ENCODE measurements around the gene KIF20B. TPM values are rescaled to one million over a fixed set of nuclear protein-coding genes. Genes with fewer than 3 reads are reported as not detected.

KIF20B gene
- total RNA-seq, 2 experiments from 2014 or later = 25.0 to 87.0 TPM

DNA sequence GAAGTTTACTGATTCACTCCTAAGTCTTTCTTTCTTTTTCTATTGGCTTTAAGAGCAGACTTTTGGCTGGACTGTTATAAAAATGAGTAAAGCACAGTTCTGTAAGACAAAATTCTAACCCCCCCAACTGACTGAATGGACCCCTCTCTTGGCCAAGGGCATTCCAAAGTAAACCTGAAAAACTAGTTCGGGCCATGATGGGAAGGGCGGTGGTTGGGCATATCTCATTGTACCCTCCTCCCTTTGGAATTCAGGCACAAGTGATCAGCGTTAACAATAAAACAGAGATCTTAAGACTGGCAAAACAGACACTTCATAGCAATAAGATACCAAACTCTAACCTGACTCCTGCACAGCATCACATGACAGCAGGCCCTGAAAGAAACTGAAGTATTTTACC lies 6.1 kb upstream of the KIF20B start:
- intact Hi-C loops (cut with micrococcal nuclease; ENCODE audit: unreplicated experiment) = no loop called here
- Histone ChIP-seq H3K36me3 (ENCODE audit: insufficient read depth, low read length) (no peaks in the 10 kb centered on the region), H3K9me3 (ENCODE audit: low read length) (no peaks in the 10 kb centered on the region), H3K4me1 (ENCODE audit: insufficient read depth, low read length, poor library complexity, severe bottlenecking) (peaks cover 7% of the 10 kb centered on the region), H3K27ac (ENCODE audit: low read depth, low read length, poor library complexity, severe bottlenecking) (no peak overlapping the region), H3K9me2 (ENCODE audit: insufficient read depth, low read length) (no peaks in the 10 kb centered on the region), H2AFZ (ENCODE audit: low read length) (no peak overlapping the region), H4K20me1 (ENCODE audit: insufficient read depth, low read length) (no peaks in the 10 kb centered on the region), H3K79me2 (ENCODE audit: insufficient read depth, low read depth, low read length) (peaks cover under 1% of the 10 kb centered on the region; the same call in 1 of the 2 replicates), H3K4me2 (ENCODE audit: low read length) (no peak overlapping the region), H3K4me3 (ENCODE audit: low read depth, low read length, poor library complexity, severe bottlenecking) (no peak overlapping the region)
- TF ChIP-seq, protein P1, sequence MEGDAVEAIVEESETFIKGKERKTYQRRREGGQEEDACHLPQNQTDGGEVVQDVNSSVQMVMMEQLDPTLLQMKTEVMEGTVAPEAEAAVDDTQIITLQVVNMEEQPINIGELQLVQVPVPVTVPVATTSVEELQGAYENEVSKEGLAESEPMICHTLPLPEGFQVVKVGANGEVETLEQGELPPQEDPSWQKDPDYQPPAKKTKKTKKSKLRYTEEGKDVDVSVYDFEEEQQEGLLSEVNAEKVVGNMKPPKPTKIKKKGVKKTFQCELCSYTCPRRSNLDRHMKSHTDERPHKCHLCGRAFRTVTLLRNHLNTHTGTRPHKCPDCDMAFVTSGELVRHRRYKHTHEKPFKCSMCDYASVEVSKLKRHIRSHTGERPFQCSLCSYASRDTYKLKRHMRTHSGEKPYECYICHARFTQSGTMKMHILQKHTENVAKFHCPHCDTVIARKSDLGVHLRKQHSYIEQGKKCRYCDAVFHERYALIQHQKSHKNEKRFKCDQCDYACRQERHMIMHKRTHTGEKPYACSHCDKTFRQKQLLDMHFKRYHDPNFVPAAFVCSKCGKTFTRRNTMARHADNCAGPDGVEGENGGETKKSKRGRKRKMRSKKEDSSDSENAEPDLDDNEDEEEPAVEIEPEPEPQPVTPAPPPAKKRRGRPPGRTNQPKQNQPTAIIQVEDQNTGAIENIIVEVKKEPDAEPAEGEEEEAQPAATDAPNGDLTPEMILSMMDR (conservative IDR thresholded peaks at IDR 0.05; ENCODE audit: low read length) = no peak
- TF ChIP-seq EZH2phosphoT487 (IDR thresholded peaks at IDR 0.05; ENCODE audit: borderline replicate concordance, low read depth, low read length) = no peak
- DNase-seq (ENCODE audit: low spot score) = no peak
- POLR2A ChIA-PET = interaction anchor here (0.6 to 1.0 kb wide), 3 partner anchors 32 to 1953 kb away, joined by 3 to 5 read pairs (median 4); no protein-coding TSS in a partner anchor
- BruUV-seq (replicated peaks) = no TSS peak
- CTCF ChIA-PET (ENCODE audit: unreplicated experiment) = no interaction called here

GRCh38 chr10:89697946-89698345 lies 3.4 kb upstream of the KIF20B start:
- Histone ChIP-seq H3K36me3 (ENCODE audit: insufficient read depth, low read length) (no peaks in the 10 kb centered on the region), H2AFZ (ENCODE audit: low read length) (no peak overlapping the region), H3K79me2 (ENCODE audit: insufficient read depth, low read depth, low read length) (peaks cover 23% of the 10 kb centered on the region), H3K9me3 (ENCODE audit: low read length) (no peaks in the 10 kb centered on the region), H3K27ac (ENCODE audit: low read depth, low read length, poor library complexity, severe bottlenecking) (no peak overlapping the region), H3K4me3 (ENCODE audit: low read depth, low read length, poor library complexity, severe bottlenecking) (no peak overlapping the region), H4K20me1 (ENCODE audit: insufficient read depth, low read length) (no peaks in the 10 kb centered on the region), H3K4me2 (ENCODE audit: low read length) (no peak overlapping the region), H3K4me1 (ENCODE audit: insufficient read depth, low read length, poor library complexity, severe bottlenecking) (peaks cover 15% of the 10 kb centered on the region), H3K9me2 (ENCODE audit: insufficient read depth, low read length) (no peaks in the 10 kb centered on the region)
- ChIA-PET CTCF (ENCODE audit: unreplicated experiment) (no interaction called here), POLR2A (interaction anchor here (0.6 to 2.0 kb wide), 4 partner anchors 12 to 238 kb away, joined by 3 to 5 read pairs (median 4); no protein-coding TSS in a partner anchor)
- intact Hi-C loops (cut with micrococcal nuclease; ENCODE audit: unreplicated experiment) = no loop called here
- no peak for TF ChIP-seq EZH2phosphoT487 (IDR thresholded peaks at IDR 0.05; ENCODE audit: borderline replicate concordance, low read depth, low read length)
- TF ChIP-seq, protein P1 (conservative IDR thresholded peaks at IDR 0.05; ENCODE audit: low read length) = no peak
- no peak for DNase-seq (ENCODE audit: low spot score)
- BruUV-seq (replicated peaks) = no TSS peak

- H3K9me2 ChIP-seq (ENCODE audit: insufficient read depth, low read length) = no peaks in the 10 kb centered on the region
- peaks cover 40% of the 10 kb centered on the region for H3K79me2 ChIP-seq (ENCODE audit: insufficient read depth, low read depth, low read length)
- no peaks in the 10 kb centered on the region for H4K20me1 ChIP-seq (ENCODE audit: insufficient read depth, low read length)
- H2AFZ ChIP-seq (ENCODE audit: low read length) = peak overlapping the region; percentile 98; the same call in 1 of the 2 replicates
- peaks cover 7% of the 10 kb centered on the region for H3K36me3 ChIP-seq (ENCODE audit: insufficient read depth, low read length)
- no peak overlapping the region for H3K4me3 ChIP-seq (ENCODE audit: low read depth, low read length, poor library complexity, severe bottlenecking)
- TF ChIP-seq, protein P1 (conservative IDR thresholded peaks at IDR 0.05; ENCODE audit: low read length) = no peak
- H3K4me2 ChIP-seq (ENCODE audit: low read length) = peak overlapping the region; percentile 79; the same call in 1 of the 2 replicates
- no peaks in the 10 kb centered on the region for H3K9me3 ChIP-seq (ENCODE audit: low read length)
- intact Hi-C loops (cut with micrococcal nuclease; ENCODE audit: unreplicated experiment) = loop anchor here (2.0 to 10.0 kb wide), 2 partner anchors 449 to 705 kb away; partner anchors contain the start of genes FAS and LIPA
- DNase-seq (ENCODE audit: low spot score) = no peak
- H3K27ac ChIP-seq (ENCODE audit: low read depth, low read length, poor library complexity, severe bottlenecking) = no peak overlapping the region
- ChIA-PET POLR2A (interaction anchor here (1.2 to 2.0 kb wide), 2 partner anchors 46 to 56 kb away, joined by 5 read pairs; no protein-coding TSS in a partner anchor), CTCF (ENCODE audit: unreplicated experiment) (no interaction called here)
- BruUV-seq (replicated peaks) = no TSS peak
- peaks cover 30% of the 10 kb centered on the region for H3K4me1 ChIP-seq (ENCODE audit: insufficient read depth, low read length, poor library complexity, severe bottlenecking)
Observed at GRCh38 chr10:89699581-89700064, 1.8 kb upstream of the KIF20B start.

Data from OCI-LY7 (cell line).